Vagina (tissue), 2 donors: Measurements from ENCODE around the gene GNAO1. TPM values are rescaled to one million over a fixed set of nuclear protein-coding genes. Genes with fewer than 3 reads are reported as not detected.

Experiments
- DNase-seq, 2 donors: peaks; one replicate each; pipeline ENCODE4 v3.0.0-alpha.2; 2017; ENCODE audit errors: extremely low spot score in 2 of 2
- H3K27ac ChIP-seq: fragments of 200-600 bp; sonication (generic); one replicate; pipeline ENCODE4 v1.5.1; 2019
- H3K27me3 ChIP-seq: fragments of 200-600 bp; sonication (generic); one replicate; pipeline ENCODE4 v1.5.1; 2019
- H3K36me3 ChIP-seq, 2 donors: fragments of 200-600 bp; sonication (generic); one replicate each; pipeline ENCODE4 v1.5.1; 2017 to 2019
- H3K4me1 ChIP-seq: fragments of 200-600 bp; sonication (generic); one replicate; pipeline ENCODE4 v1.5.1; 2019
- H3K4me3 ChIP-seq, 2 donors: fragments of 200-600 bp; sonication (generic); 1 replicate in 1 of 2; 2 replicates in 1 of 2; pipeline ENCODE4 v1.5.1; 2016 to 2019
- H3K9me3 ChIP-seq: fragments of 200-600 bp; sonication (generic); one replicate; pipeline ENCODE4 v1.5.1; 2019
- POLR2A ChIP-seq, 2 donors: fragments of 450-650 bp; IDR thresholded peaks; one replicate each; pipeline ENCODE4 v1.6.1; 2017; ENCODE audit warnings: antibody characterized with exemption in 2 of 2, mild to moderate bottlenecking in 2 of 2, moderate library complexity in 2 of 2
- POLR2AphosphoS5 ChIP-seq, 2 donors: sonication (generic); formaldehyde crosslinking; IDR thresholded peaks; one replicate each; pipeline ENCODE4 v1.9.0; 2017; ENCODE audit warnings: antibody characterized with exemption in 2 of 2, mild to moderate bottlenecking in 2 of 2, low read depth in 1 of 2; ENCODE audit not compliant: insufficient read depth in 1 of 2
- intact Hi-C: fragments of 100-400 bp; cut with DNase I; formaldehyde crosslinking; loops from one replicate; pipeline ENCODE4 v1.15.1; 2023
- total RNA-seq: library from RNA; depleted of rRNA; stranded (reverse); fragments of >200 nt; gene quantifications from one replicate; pipeline ENCODE4 v1.2.3, GENCODE V29; 2016
- TF ChIP-seq, protein P1 (sequence below), 3 experiments: fragments of 450-650 bp in 2 of 3; fragments of 200-600 bp in 1 of 3; sonication (generic) in 1 of 3; IDR thresholded peaks; one replicate each; pipeline ENCODE4 v1.5.1; 2017 to 2019; ENCODE audit warnings: antibody characterized with exemption in 3 of 3, mild to moderate bottlenecking in 2 of 3, moderate library complexity in 2 of 3

Gene GNAO1
- total RNA-seq, 1 donor from 2014 or later = 16.2 TPM

DNA sequence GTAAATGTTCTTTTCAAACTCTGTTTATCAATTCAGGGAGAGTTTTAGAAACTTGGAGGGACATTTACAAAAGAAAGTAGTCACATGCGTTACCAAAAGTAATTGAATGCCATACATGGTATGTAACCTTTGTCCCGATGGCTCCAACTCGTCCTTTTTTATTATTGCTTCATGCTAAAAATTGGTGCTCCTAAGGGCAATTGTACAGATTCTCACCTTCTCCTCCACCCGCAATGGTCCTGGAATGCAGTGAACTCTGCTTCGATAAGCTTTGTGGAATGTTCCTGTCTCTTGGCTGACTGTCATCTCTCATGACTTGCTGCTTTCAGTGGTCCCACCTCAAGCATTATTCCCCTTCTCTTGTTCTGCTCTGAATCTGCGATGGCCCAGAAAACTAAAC is 20.9 kb downstream of the GNAO1 start:
- no peak overlapping the region for H3K4me3 ChIP-seq
- no peaks in the 10 kb centered on the region for H3K9me3 ChIP-seq
- intact Hi-C loops = no loop called here
- no peaks in the 10 kb centered on the region for H3K27me3 ChIP-seq
- TF ChIP-seq POLR2A (IDR thresholded peaks at IDR 0.05) = no peak
- TF ChIP-seq POLR2AphosphoS5 (IDR thresholded peaks at IDR 0.05; ENCODE audit: insufficient read depth in 1 of 2, low read depth in 1 of 2) = no peak
- TF ChIP-seq, protein P1, sequence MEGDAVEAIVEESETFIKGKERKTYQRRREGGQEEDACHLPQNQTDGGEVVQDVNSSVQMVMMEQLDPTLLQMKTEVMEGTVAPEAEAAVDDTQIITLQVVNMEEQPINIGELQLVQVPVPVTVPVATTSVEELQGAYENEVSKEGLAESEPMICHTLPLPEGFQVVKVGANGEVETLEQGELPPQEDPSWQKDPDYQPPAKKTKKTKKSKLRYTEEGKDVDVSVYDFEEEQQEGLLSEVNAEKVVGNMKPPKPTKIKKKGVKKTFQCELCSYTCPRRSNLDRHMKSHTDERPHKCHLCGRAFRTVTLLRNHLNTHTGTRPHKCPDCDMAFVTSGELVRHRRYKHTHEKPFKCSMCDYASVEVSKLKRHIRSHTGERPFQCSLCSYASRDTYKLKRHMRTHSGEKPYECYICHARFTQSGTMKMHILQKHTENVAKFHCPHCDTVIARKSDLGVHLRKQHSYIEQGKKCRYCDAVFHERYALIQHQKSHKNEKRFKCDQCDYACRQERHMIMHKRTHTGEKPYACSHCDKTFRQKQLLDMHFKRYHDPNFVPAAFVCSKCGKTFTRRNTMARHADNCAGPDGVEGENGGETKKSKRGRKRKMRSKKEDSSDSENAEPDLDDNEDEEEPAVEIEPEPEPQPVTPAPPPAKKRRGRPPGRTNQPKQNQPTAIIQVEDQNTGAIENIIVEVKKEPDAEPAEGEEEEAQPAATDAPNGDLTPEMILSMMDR (IDR thresholded peaks at IDR 0.05) = no peak
- H3K4me1 ChIP-seq = peaks cover 16% of the 10 kb centered on the region
- H3K27ac ChIP-seq = no peak overlapping the region
- no peak for DNase-seq
- H3K36me3 ChIP-seq = no peaks in the 10 kb centered on the region

GRCh38 chr16:56221995-56222394 is 30.7 kb downstream of the GNAO1 start:
- TF ChIP-seq POLR2A (IDR thresholded peaks at IDR 0.05) (no peak), POLR2AphosphoS5 (IDR thresholded peaks at IDR 0.05; ENCODE audit: insufficient read depth in 1 of 2, low read depth in 1 of 2) (no peak)
- TF ChIP-seq, protein P1 (IDR thresholded peaks at IDR 0.05) = no peak
- intact Hi-C loops = no loop called here

DNA sequence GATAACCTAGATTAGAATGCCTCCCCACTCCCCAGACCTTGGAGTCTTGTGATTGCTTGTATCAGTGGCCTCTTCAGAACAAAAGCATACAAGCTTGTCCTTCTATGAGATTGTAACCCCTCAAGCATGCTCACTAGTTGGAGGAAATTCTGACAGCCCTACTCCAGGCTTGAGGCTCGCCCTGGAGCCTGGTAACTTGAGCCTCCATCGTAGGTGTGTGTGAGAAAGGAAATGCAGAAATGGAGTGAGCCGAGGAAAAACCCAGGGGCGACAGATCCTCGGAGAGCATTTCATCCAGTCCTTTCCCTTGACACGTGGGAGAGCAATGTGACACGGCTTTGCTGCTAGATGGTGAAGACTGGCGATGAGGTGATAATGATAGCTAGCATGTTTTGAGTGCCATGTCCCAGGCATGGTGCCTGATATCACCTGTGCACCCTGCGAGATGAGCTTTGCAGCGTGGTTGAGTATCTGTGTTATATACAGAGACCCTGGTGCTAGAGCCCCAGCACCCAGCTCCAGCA is 31.2 kb downstream of the GNAO1 start:
- TF ChIP-seq, protein P1 (IDR thresholded peaks at IDR 0.05) = no peak
- TF ChIP-seq POLR2A (IDR thresholded peaks at IDR 0.05) (no peak), POLR2AphosphoS5 (IDR thresholded peaks at IDR 0.05; ENCODE audit: insufficient read depth in 1 of 2, low read depth in 1 of 2) (no peak)
- no peak for DNase-seq
- H3K36me3 ChIP-seq = no peaks in the 10 kb centered on the region
- no peaks in the 10 kb centered on the region for H3K27me3 ChIP-seq
- H3K9me3 ChIP-seq = no peaks in the 10 kb centered on the region
- no peak overlapping the region for H3K4me3 ChIP-seq
- H3K27ac ChIP-seq = no peak overlapping the region
- intact Hi-C loops = no loop called here
- H3K4me1 ChIP-seq = no peaks in the 10 kb centered on the region

More at GRCh38 chr16:56221995-56222394, 30.7 kb downstream of the GNAO1 start:
- H3K4me1 ChIP-seq = no peaks in the 10 kb centered on the region
- H3K27ac ChIP-seq = no peak overlapping the region
- H3K27me3 ChIP-seq = no peaks in the 10 kb centered on the region
- no peaks in the 10 kb centered on the region for H3K9me3 ChIP-seq
- H3K4me3 ChIP-seq = no peak overlapping the region
- DNase-seq = no peak
- no peaks in the 10 kb centered on the region for H3K36me3 ChIP-seq

DNA sequence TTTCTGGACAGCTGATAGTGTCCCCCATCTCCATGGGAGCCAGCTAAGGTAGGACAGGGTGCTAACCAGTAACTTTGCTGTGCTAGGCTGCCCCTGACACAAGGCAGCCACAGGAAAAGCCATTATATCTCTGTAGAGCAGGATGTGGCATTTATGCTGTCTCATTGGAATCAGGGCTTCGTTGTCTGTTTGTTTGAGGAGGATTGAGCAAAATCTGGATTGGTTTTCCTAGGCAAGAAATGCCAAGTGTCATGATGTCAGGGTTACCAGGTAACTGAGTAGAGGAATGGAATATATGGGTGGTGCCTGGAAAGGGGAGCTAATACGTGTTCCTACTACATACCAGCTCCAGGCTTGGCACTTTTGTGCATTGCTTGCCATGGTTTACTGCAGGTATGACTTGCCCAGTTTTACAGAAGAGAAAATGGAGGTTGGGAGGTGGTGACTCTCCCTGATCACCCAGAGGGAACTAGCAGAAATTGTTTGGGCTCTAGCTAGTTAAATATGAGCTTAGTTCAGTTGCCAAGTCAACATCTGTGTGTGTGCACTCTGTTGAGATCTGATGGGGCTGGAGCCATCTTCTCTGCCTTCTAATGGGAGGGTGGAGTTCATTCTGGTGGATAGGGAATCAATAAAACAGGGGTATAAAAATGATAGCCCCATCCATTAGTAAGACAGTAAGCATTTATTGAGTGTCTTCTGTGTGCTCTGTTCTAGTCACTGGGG is 33.9 kb downstream of the GNAO1 start:
- no peak overlapping the region for H3K4me3 ChIP-seq
- H3K4me1 ChIP-seq = no peaks in the 10 kb centered on the region
- H3K9me3 ChIP-seq = no peaks in the 10 kb centered on the region
- no peak overlapping the region for H3K27ac ChIP-seq
- no peak for TF ChIP-seq POLR2AphosphoS5 (IDR thresholded peaks at IDR 0.05; ENCODE audit: insufficient read depth in 1 of 2, low read depth in 1 of 2)
- no peak for TF ChIP-seq POLR2A (IDR thresholded peaks at IDR 0.05)
- TF ChIP-seq, protein P1 (IDR thresholded peaks at IDR 0.05) = no peak
- H3K27me3 ChIP-seq = no peaks in the 10 kb centered on the region
- DNase-seq = no peak
- intact Hi-C loops = no loop called here
- H3K36me3 ChIP-seq = no peaks in the 10 kb centered on the region

DNA sequence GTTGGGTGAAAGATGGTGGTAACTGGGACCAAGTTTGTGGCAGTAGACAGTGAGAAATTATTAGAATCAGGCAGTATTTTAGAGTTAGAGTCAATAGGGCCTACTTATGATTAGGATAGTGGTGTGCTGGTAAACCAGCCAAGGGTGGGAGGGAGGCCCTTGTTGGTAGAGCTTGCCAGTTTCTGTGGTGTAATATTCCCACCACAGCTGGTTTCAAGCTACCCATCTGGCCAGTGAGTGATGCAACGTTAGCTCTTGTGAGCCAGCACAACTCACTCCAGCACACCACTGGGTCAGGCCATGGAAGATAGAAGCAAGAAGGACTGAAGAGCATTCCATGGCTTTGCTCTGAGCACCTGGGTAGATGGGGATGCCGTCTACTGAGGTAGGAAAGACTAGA is 34.9 kb downstream of the GNAO1 start:
- intact Hi-C loops = no loop called here
- H3K9me3 ChIP-seq = no peaks in the 10 kb centered on the region
- no peaks in the 10 kb centered on the region for H3K4me1 ChIP-seq
- H3K4me3 ChIP-seq = no peak overlapping the region
- peak in 1 of 2 donors; percentile 81 for DNase-seq
- no peaks in the 10 kb centered on the region for H3K36me3 ChIP-seq
- TF ChIP-seq POLR2A (IDR thresholded peaks at IDR 0.05) = no peak
- TF ChIP-seq, protein P1 (IDR thresholded peaks at IDR 0.05) = no peak
- TF ChIP-seq POLR2AphosphoS5 (IDR thresholded peaks at IDR 0.05; ENCODE audit: insufficient read depth in 1 of 2, low read depth in 1 of 2) = no peak
- H3K27ac ChIP-seq = no peak overlapping the region
- no peaks in the 10 kb centered on the region for H3K27me3 ChIP-seq
